ENCODE measurements around the gene OR2L8.
"Not testable (repeated sequence)": the region's sequence is repeated elsewhere in the genome, so short reads cannot be mapped to it uniquely, and the experiment has no call there.

Gene OR2L8

DNA sequence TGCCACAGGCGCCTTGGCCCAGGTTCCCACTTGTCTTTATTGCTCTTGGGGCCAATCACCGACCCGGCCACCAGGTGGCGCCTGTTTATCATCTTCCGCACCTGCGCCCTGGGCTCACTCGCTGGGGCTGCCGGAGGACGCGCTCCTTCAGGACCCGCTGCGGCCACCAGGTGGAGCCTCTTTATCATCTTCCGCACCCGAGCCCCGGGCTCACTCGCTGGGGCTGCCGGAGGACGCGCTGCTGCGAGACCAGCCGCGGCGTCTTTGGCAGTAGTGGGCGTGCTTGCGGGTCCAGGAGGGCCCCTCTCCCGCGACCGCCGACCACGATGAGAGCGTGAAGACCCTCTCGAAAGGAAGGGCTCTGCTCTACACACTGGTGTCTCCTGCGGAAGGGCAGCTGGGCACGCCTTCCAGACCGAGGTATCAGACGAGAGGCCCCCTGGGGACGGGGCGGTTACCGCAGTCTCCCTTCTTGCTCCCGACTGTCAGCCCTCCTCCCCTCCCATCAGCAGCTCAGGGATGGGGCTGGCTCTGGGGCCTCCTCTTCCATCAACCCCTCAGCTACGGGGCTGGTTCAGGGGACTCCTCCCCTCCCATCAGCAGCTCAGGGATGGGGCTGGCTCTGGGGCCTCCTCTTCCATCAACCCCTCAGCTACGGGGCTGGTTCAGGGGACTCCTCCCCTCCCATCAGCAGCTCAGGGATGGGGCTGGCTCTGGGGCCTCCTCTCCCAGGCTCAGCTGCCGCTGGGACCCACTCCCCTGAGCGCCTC lies 11.5 kb upstream of the OR2L8 start:
- H3K27ac Mint-ChIP-seq; H3K36me3 Mint-ChIP-seq (ENCODE audit: low read depth); H3K9me3 Mint-ChIP-seq; H3K27me3 Mint-ChIP-seq; H3K4me1 Mint-ChIP-seq; H3K4me3 Mint-ChIP-seq: not testable (repeated sequence)
- ATAC-seq = peak; percentile 95
- peak; percentile 73 for DNase-seq

DNA sequence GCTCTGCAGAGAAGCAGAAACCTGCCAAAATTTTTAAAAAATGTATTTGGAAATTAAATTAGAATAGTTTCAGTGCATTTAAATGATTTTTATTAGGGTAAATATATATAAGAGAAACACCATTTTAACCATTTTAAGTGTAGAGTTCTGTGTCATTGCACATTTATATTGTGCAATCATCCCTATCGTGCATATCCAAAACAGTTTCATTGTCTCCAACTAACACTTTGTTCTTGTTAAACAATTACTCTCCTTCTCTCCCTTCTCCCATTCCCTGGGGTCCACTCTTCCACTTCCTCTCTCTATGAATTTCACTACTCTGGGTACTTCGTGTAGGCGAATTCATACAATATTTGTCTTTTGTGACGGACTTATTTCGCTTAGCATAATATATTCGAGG lies 6.0 kb upstream of the OR2L8 start:
- no peak overlapping the region for H3K4me3 Mint-ChIP-seq

DNA sequence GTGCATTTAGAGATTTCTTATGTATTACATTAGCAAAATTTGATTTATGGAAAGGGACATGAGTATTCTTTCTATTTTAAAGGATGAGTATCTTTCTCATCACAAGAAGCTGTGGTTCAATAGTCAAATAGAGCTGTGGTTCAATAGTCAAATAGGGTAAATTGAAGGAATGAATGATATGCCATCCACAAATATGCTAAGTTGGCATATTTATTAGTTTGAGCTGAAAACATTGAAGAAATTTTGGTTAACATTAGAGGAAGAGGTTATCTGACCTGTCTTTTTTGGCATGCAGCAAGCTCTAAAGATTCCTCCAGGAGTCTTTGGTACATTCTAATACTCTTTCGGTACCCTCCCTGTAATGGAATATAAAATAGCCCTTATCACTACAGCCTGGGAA lies 4.8 kb downstream of the OR2L8 start:
- Mint-ChIP-seq H3K27ac (no peak overlapping the region), H3K27me3 (no peaks in the 10 kb centered on the region), H3K4me3 (no peak overlapping the region), H3K9me3 (peaks cover 6% of the 10 kb centered on the region), H3K4me1 (no peaks in the 10 kb centered on the region), H3K36me3 (ENCODE audit: low read depth) (no peaks in the 10 kb centered on the region)
- no peak for ATAC-seq
- no peak for DNase-seq

More for the DNA sequence above, 6.0 kb upstream of the OR2L8 start:
- ATAC-seq = no peak
- no peak overlapping the region for H3K27ac Mint-ChIP-seq
- no peak for DNase-seq
- no peaks in the 10 kb centered on the region for H3K27me3 Mint-ChIP-seq
- H3K36me3 Mint-ChIP-seq (ENCODE audit: low read depth) = no peaks in the 10 kb centered on the region
- no peaks in the 10 kb centered on the region for H3K9me3 Mint-ChIP-seq
- H3K4me1 Mint-ChIP-seq = no peaks in the 10 kb centered on the region

DNA sequence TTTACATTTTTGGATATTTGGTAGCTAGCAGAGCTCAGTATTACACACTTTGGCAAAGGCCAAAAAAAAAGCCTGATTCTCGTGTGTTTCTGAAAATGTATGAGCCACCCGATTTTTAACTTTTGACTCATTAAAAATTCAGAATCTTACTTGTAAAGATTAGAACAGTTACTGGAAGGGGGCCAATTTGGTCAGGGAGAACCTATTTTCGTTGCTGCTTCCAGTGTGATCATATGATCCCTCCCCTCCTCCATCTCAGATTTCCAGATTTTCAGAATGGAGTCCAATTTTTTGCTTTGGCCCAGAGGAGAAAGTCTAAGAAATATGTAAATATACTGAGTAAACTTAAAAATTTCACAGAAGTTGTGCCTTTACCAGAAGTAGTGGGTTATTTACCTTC lies 13.1 kb downstream of the OR2L8 start:
- ATAC-seq (no peak), DNase-seq (no peak)
- Mint-ChIP-seq H3K4me1 (no peaks in the 10 kb centered on the region), H3K27me3 (no peaks in the 10 kb centered on the region), H3K36me3 (ENCODE audit: low read depth) (no peaks in the 10 kb centered on the region), H3K4me3 (no peak overlapping the region), H3K27ac (no peak overlapping the region), H3K9me3 (peaks cover 16% of the 10 kb centered on the region)

DNA sequence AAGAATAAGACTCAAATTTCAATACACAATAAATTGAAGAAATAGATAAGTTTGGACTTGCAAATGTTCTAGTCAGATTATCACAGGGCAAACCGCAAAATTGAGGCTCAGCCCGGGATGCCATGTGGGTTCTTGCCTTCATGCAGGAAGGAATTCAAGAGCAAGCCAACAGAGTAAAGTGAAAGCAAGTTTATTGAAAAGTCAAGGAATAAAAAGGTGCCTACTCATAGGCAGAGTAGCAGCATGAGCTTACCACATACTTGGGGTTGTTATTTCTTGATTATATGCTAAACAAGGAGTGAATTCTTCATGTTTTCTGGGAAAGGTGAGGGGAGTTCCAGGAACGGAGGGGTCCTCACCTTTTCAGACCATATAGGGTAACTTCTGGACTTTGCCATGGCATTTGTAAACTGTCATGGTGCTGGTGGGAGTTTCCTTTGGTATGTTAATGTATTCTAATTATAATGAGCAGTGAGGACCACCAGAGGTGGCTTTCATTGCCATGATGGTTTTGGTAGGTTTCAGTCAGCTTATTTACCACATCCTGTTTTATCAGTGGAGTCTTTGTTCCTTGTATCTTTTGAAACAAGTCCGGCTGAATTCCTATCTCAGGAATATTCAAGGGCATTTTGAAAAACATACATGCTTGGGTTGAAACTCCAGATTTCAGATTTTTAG lies 14.4 kb downstream of the OR2L8 start:
- Mint-ChIP-seq H3K27me3 (peaks cover 4% of the 10 kb centered on the region), H3K36me3 (ENCODE audit: low read depth) (no peaks in the 10 kb centered on the region), H3K4me3 (no peak overlapping the region), H3K4me1 (no peaks in the 10 kb centered on the region), H3K27ac (no peak overlapping the region), H3K9me3 (peaks cover 13% of the 10 kb centered on the region)
- ATAC-seq = no peak
- DNase-seq = no peak

DNA sequence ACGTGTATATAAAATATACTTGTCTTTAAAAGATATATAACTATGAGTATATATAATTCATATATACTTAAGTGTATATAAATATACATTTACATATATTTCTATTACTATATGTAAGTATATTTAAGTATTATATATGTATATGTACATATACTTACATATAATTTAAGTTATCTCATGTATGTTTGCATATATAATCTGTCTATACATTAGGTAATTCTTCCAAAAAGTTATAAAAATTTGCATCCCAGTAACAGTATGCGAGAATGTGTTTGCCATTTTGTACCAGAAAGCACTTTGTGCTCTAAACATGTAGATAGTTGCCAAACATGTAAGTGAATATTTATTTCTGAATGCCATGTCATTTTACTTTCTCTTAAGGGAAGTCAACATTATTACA lies 16.3 kb downstream of the OR2L8 start, which contains the start of gene OR2AK2:
Gene OR2AK2 (plus strand): TSS at position 301 of the 400 bp plus-strand sequence. CDS start 144 bp downstream, outside the sequence.
- H3K4me1 Mint-ChIP-seq = no peaks in the 10 kb centered on the region
- no peak within 1 kb of the TSS for H3K4me3 Mint-ChIP-seq

DNA sequence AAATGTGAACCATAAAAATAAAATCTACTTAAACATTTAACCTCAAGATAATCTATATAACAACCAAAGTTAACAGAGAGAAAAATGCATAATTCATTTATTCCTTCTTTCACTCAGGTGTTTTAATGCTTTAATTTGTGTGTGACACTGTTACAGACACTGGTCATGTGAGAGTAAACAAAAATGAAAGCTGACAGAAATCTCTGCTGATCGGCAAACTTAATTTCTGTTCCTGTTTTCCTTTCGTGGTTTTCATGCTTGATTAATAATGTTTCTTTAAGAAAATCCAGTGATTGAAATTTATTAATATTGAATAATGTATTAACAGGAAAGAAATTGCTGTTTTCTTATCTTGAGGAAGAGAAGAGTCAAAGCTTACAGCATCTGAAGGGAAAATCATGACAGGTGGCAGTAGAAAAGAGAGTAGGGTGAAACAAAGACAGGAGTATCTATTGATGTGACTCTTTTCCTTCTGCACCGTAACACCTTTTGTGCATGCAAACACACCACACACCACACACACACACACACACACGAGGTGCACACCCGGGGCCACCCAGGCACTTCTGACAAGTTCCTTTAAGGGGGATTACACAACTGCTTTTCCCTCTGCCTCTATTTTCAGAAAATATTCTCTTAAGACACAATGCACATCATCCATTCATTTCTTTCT lies 18.0 kb downstream of the OR2L8 start:
- ATAC-seq = no peak
- Mint-ChIP-seq H3K36me3 (ENCODE audit: low read depth) (no peaks in the 10 kb centered on the region), H3K4me1 (no peaks in the 10 kb centered on the region), H3K4me3 (no peak overlapping the region), H3K27ac (no peak overlapping the region), H3K9me3 (peaks cover 10% of the 10 kb centered on the region), H3K27me3 (peaks cover 7% of the 10 kb centered on the region)
- no peak for DNase-seq

More for the DNA sequence above, 16.3 kb downstream of the OR2L8 start, which contains the start of gene OR2AK2:
- Mint-ChIP-seq H3K36me3 (ENCODE audit: low read depth) (no peaks in the 10 kb centered on the region), H3K9me3 (peaks cover 14% of the 10 kb centered on the region), H3K27ac (no peak within 1 kb of the TSS), H3K27me3 (peaks cover 7% of the 10 kb centered on the region)
- DNase-seq (no peak), ATAC-seq (no peak)

DNA sequence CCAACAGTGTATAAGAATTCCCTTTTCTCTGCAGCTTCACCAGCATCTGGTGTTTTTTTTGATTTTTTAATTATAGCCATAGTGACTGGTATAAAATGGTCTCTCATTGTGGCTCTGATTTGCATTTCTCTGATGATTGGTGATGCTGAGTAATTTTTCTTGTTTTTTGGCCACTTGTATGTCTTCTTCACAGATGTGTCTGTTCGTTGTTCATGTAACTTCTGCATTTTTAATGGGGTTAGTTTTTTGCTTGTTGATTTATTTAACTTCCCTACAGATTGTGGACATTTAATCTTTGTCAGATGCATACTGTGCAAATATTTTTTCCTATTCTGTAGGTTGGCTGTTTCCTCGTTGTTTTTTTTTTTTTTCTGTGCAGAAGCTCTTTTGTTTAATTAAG lies 44.3 kb downstream of the OR2L8 start:
- no peaks in the 10 kb centered on the region for H3K9me3 Mint-ChIP-seq
- no peaks in the 10 kb centered on the region for H3K4me1 Mint-ChIP-seq
- DNase-seq (no peak), ATAC-seq (no peak)
- H3K27me3 Mint-ChIP-seq = no peaks in the 10 kb centered on the region
- H3K4me3 Mint-ChIP-seq = no peak overlapping the region
- no peak overlapping the region for H3K27ac Mint-ChIP-seq
- no peaks in the 10 kb centered on the region for H3K36me3 Mint-ChIP-seq (ENCODE audit: low read depth)

DNA sequence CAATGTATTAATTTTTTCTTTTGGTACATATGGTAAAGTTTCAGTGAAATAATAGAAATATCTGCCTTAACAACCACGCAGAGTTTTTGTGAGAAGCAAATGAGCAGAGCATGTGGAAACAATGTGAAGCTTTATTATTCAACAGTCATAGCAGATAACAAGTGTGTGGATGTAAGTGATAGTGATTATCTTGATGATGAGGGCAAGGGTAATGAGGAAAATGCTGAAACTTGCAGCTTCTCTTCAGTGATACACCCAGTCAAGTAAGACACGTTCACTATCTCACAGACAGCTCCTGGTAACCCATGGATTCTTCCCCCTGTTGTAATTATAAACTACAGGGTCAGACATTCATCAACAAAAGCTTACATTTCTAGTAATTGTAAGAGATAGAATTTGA lies 50.2 kb downstream of the OR2L8 start:
- no peak for ATAC-seq
- H3K36me3 Mint-ChIP-seq (ENCODE audit: low read depth) = no peaks in the 10 kb centered on the region
- no peaks in the 10 kb centered on the region for H3K4me1 Mint-ChIP-seq
- H3K27me3 Mint-ChIP-seq = no peaks in the 10 kb centered on the region
- H3K27ac Mint-ChIP-seq = no peak overlapping the region
- no peak for DNase-seq
- H3K4me3 Mint-ChIP-seq = no peak overlapping the region
- peaks cover 9% of the 10 kb centered on the region for H3K9me3 Mint-ChIP-seq
